Ovary (tissue), 3 donors: Measurements from ENCODE around the gene GPSM1.

Source experiments
- CTCF ChIP-seq, 3 donors: fragments of 450-650 bp in 2 of 3; fragments of 200-600 bp in 1 of 3; IDR thresholded peaks; one replicate each; pipeline versions ENCODE4 v1.5.1 to v1.8.0; 2016 to 2022; ENCODE audit warnings: antibody characterized with exemption in 3 of 3, mild to moderate bottlenecking in 1 of 3
- EP300 ChIP-seq: sonication (generic); formaldehyde crosslinking; IDR thresholded peaks from one replicate; pipeline ENCODE4 v1.6.1; 2017; ENCODE audit warnings: antibody characterized with exemption
- donor health status: DM: no; HTN: no; CAD: no.

GRCh38 chr9:136318776-136319241 is 8.5 kb upstream of the GPSM1 start:
- TF ChIP-seq CTCF (IDR thresholded peaks at IDR 0.05), result no peak
- no peak for TF ChIP-seq EP300
